GM12878 (cell line): ENCODE data around the gene CCNL2.

Source experiments
- CTCF ChIP-seq, 3 experiments: IDR thresholded peaks in 2 of 3; conservative IDR thresholded peaks in 1 of 3; 2 replicates each; pipeline ENCODE4 v1.5.1; 2011; ENCODE audit warnings: low read depth in 3 of 3, low read length in 3 of 3, mild to moderate bottlenecking in 3 of 3, control low read depth in 2 of 3, moderate library complexity in 2 of 3, inconsistent platforms in 1 of 3, mixed read lengths in 1 of 3; ENCODE audit not compliant: control insufficient read depth in 2 of 3, insufficient read depth in 1 of 3; ENCODE audit errors: extremely low read depth in 1 of 3
- EGR1 ChIP-seq, 2 experiments: IDR thresholded peaks; 1 replicate in 1 of 2; 2 replicates in 1 of 2; pipeline ENCODE4 v1.6.1; 2011 to 2012; ENCODE audit warnings: low read depth in 2 of 2, low read length in 2 of 2, borderline replicate concordance in 1 of 2, mild to moderate bottlenecking in 1 of 2, moderate library complexity in 1 of 2
- FOXM1 ChIP-seq: IDR thresholded peaks from 2 replicates; pipeline ENCODE4 v1.6.1; 2012; ENCODE audit warnings: low read depth, mild to moderate bottlenecking, inconsistent platforms, low read length, moderate library complexity
- MTA3 ChIP-seq: IDR thresholded peaks from 2 replicates; pipeline ENCODE4 v1.6.1; 2012; ENCODE audit warnings: low read length, inconsistent platforms, borderline replicate concordance
- NFYB ChIP-seq: IDR thresholded peaks from 2 replicates; pipeline ENCODE4 v1.6.1; 2011; ENCODE audit warnings: low read depth, mild to moderate bottlenecking, low read length, improper control_type of control experiment, moderate library complexity; ENCODE audit not compliant: insufficient read depth
- USF2 ChIP-seq: IDR thresholded peaks from 2 replicates; pipeline ENCODE4 v1.6.1; 2011; ENCODE audit warnings: low read depth, low read length, improper control_type of control experiment, borderline replicate concordance
- WRNIP1 ChIP-seq: IDR thresholded peaks from 2 replicates; pipeline ENCODE4 v1.6.1; 2011; ENCODE audit warnings: low read depth, low read length, improper control_type of control experiment, borderline replicate concordance
- TF ChIP-seq, protein P1 (sequence below): IDR thresholded peaks from 2 replicates; pipeline ENCODE4 v1.6.1; 2012; ENCODE audit warnings: low read depth, low read length, improper control_type of control experiment

- TF ChIP-seq USF2, result no peak
- TF ChIP-seq FOXM1, result no peak
- TF ChIP-seq MTA3, result no peak
- TF ChIP-seq, protein P1, sequence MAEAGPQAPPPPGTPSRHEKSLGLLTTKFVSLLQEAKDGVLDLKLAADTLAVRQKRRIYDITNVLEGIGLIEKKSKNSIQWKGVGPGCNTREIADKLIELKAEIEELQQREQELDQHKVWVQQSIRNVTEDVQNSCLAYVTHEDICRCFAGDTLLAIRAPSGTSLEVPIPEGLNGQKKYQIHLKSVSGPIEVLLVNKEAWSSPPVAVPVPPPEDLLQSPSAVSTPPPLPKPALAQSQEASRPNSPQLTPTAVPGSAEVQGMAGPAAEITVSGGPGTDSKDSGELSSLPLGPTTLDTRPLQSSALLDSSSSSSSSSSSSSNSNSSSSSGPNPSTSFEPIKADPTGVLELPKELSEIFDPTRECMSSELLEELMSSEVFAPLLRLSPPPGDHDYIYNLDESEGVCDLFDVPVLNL, result no peak
- no peak for TF ChIP-seq NFYB
- TF ChIP-seq CTCF (IDR thresholded peaks at IDR 0.05 in 2 of 3, conservative IDR thresholded peaks at IDR 0.05 in 1 of 3; ENCODE audit: control insufficient read depth in 2 of 3, extremely low read depth in 1 of 3, insufficient read depth in 1 of 3, low read depth in 3 of 3, low read length in 3 of 3), result no peak
- no peak for TF ChIP-seq EGR1 (IDR thresholded peaks at IDR 0.05; ENCODE audit: borderline replicate concordance in 1 of 2, low read depth in 2 of 2, low read length in 2 of 2)
- no peak for TF ChIP-seq WRNIP1
Observed at GRCh38 chr1:1390675-1391074, 8.5 kb downstream of the CCNL2 start.
